Activated CD4-positive, alpha-beta T cell treated with anti-CD3 and anti-CD28 coated beads, Interleukin-2, amount 10 ng/mL, durations not matched to agents 7 days and 5 days (primary cell): ENCODE data around the gene FRK. TPM values are rescaled to one million over a fixed set of nuclear protein-coding genes. Genes with fewer than 3 reads are reported as not detected.

Source experiments
- CTCF ChIA-PET: fragments of 350-600 bp; sonication (Branson Sonifier 250); formaldehyde crosslinking; loops from one replicate; lab custom pipeline; 2021; ENCODE audit warnings: antibody characterized with exemption; lab: Charles Lee
- POLR2A ChIA-PET: fragments of 350-600 bp; sonication (Branson Sonifier 250); formaldehyde crosslinking; loops from one replicate; lab custom pipeline; 2021; ENCODE audit warnings: antibody characterized with exemption; lab: Charles Lee
- DNase-seq: peaks from one replicate; pipeline ENCODE4 v3.0.0-alpha.2; 2020
- H3K27ac Mint-ChIP-seq: one replicate; pipeline ENCODE4 v1.8.0; 2021; ENCODE audit warnings: mild to moderate bottlenecking, moderate library complexity, mixed read lengths
- H3K27me3 Mint-ChIP-seq: one replicate; pipeline ENCODE4 v1.8.0; 2021; ENCODE audit warnings: mixed read lengths
- H3K36me3 Mint-ChIP-seq: one replicate; pipeline ENCODE4 v1.8.0; 2021; ENCODE audit warnings: low read depth, mixed read lengths
- H3K4me1 Mint-ChIP-seq: one replicate; pipeline ENCODE4 v1.8.0; 2021; ENCODE audit warnings: mixed read lengths
- H3K4me3 Mint-ChIP-seq: one replicate; pipeline ENCODE4 v1.8.0; 2021; ENCODE audit warnings: mild to moderate bottlenecking, moderate library complexity, mixed read lengths
- H3K9me3 Mint-ChIP-seq: one replicate; pipeline ENCODE4 v1.8.0; 2021; ENCODE audit warnings: mixed read lengths
- total RNA-seq, 2 experiments: library from RNA; stranded (reverse); gene quantifications; one replicate each; pipeline ENCODE4 v1.2.3, GENCODE V29; 2021

The FRK gene, protein sequence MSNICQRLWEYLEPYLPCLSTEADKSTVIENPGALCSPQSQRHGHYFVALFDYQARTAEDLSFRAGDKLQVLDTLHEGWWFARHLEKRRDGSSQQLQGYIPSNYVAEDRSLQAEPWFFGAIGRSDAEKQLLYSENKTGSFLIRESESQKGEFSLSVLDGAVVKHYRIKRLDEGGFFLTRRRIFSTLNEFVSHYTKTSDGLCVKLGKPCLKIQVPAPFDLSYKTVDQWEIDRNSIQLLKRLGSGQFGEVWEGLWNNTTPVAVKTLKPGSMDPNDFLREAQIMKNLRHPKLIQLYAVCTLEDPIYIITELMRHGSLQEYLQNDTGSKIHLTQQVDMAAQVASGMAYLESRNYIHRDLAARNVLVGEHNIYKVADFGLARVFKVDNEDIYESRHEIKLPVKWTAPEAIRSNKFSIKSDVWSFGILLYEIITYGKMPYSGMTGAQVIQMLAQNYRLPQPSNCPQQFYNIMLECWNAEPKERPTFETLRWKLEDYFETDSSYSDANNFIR
- under 1 TPM; 0.02 TPM for total RNA-seq

DNA sequence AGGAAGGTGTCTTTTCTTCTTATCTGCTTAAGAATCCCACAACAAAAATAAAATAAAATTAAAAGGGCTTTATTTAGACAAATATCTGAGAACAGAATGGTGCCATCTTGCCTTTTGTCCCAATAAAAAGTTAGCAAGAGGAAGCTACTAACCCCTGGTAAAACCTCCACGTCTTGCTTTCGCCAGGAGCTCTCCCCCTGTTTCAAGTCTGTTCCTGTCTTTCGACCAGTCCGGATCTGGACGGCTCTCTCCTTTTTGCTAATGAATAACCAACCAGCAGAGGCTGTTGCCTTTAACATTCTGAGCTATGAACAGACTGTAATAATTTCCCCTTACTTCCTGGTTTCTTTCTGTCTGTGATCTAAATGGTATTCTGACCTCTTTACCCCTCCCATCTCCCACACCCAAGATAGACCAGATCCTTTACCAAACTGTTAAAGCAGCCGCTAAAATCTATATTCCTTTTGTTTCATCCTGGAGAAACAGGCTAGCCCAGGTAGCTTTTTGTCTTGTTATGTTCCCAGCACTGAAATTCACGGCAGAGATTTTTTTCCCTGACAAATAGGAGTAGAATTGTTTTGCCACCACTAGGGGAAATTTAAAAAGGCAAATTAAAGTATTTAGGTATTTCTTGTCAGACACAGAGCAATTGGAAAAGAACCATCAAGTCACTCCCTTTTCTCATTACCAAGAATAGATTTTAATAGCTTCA lies at the start of gene FRK:
Gene FRK (minus strand): TSS at position 320 of the 712 bp plus-strand sequence. CDS start 580 bp downstream, outside the sequence.
- no peak within 1 kb of the TSS for H3K27ac Mint-ChIP-seq
- POLR2A ChIA-PET: no interaction called here

GRCh38 chr6:116108836-116109235 lies 48.1 kb upstream of the FRK start:
- H3K4me3 Mint-ChIP-seq: no peak overlapping the region
- ChIA-PET CTCF (interaction anchor here (0.9 kb wide), 1 partner anchor 9 kb away, joined by 3 read pairs; no protein-coding TSS in a partner anchor), POLR2A (no interaction called here)
- peaks cover 24% of the 10 kb centered on the region for H3K36me3 Mint-ChIP-seq
- no peak overlapping the region for H3K27ac Mint-ChIP-seq
- no peak for DNase-seq
- no peaks in the 10 kb centered on the region for H3K9me3 Mint-ChIP-seq
- no peaks in the 10 kb centered on the region for H3K27me3 Mint-ChIP-seq
- H3K4me1 Mint-ChIP-seq: peaks cover 12% of the 10 kb centered on the region

More for the DNA sequence above, at the start of gene FRK:
- DNase-seq: no peak
- Mint-ChIP-seq H3K36me3 (no peaks in the 10 kb centered on the region), H3K4me1 (no peaks in the 10 kb centered on the region), H3K4me3 (no peak within 1 kb of the TSS), H3K9me3 (no peaks in the 10 kb centered on the region), H3K27me3 (peaks cover 9% of the 10 kb centered on the region)
- CTCF ChIA-PET: no interaction called here

- Mint-ChIP-seq H3K4me1 (peaks cover 35% of the 10 kb centered on the region), H3K4me3 (no peak overlapping the region), H3K27ac (no peak overlapping the region), H3K9me3 (no peaks in the 10 kb centered on the region), H3K27me3 (no peaks in the 10 kb centered on the region), H3K36me3 (peaks cover 25% of the 10 kb centered on the region)
- CTCF ChIA-PET: interaction anchor here (1.1 kb wide), 1 partner anchor 12 kb away, joined by 3 read pairs; no protein-coding TSS in a partner anchor
- POLR2A ChIA-PET: no interaction called here
- no peak for DNase-seq
Observed at GRCh38 chr6:116106146-116106545, 45.5 kb upstream of the FRK start.

- Mint-ChIP-seq H3K9me3 (no peaks in the 10 kb centered on the region), H3K4me1 (peaks cover 37% of the 10 kb centered on the region), H3K27ac (no peak overlapping the region), H3K4me3 (no peak overlapping the region), H3K27me3 (no peaks in the 10 kb centered on the region), H3K36me3 (peaks cover 18% of the 10 kb centered on the region)
- CTCF ChIA-PET: no interaction called here
- DNase-seq: no peak
- POLR2A ChIA-PET: no interaction called here
Observed at GRCh38 chr6:116105247-116105646, 44.6 kb upstream of the FRK start.

DNA sequence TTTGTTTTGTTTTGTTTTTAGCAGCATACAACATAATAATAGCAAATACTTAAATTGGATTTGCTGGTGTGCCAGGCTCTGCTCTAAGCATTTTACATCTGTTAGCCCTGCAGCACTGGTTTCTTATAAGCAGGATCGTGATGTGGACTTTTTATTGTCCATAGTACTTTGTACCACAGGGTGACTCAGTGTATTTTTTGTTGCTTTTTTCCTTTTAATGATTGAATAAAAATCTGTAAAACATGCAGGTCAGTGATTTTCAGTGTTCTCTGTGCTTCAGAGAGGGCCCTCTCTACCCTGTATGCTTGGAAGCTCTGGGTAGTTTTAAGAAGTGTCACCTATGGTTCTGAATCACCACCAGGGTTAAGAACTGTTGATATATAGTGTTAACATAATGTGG lies 43.9 kb upstream of the FRK start:
- ChIA-PET POLR2A (interaction anchor here (0.6 kb wide), 1 partner anchor 19 kb away, joined by 6 read pairs; no protein-coding TSS in a partner anchor), CTCF (no interaction called here)
- Mint-ChIP-seq H3K4me1 (peaks cover 43% of the 10 kb centered on the region), H3K9me3 (no peaks in the 10 kb centered on the region), H3K36me3 (peaks cover 18% of the 10 kb centered on the region), H3K27ac (no peak overlapping the region), H3K27me3 (no peaks in the 10 kb centered on the region), H3K4me3 (no peak overlapping the region)
- DNase-seq: no peak

- peaks cover 50% of the 10 kb centered on the region for H3K4me1 Mint-ChIP-seq
- H3K4me3 Mint-ChIP-seq: no peak overlapping the region
- CTCF ChIA-PET: interaction anchor here (1.0 to 1.2 kb wide), 2 partner anchors 9 to 14 kb away, joined by 3 to 6 read pairs; no protein-coding TSS in a partner anchor
- H3K27ac Mint-ChIP-seq: no peak overlapping the region
- DNase-seq: no peak
- no peaks in the 10 kb centered on the region for H3K9me3 Mint-ChIP-seq
- POLR2A ChIA-PET: no interaction called here
- H3K36me3 Mint-ChIP-seq: peaks cover 9% of the 10 kb centered on the region
- H3K27me3 Mint-ChIP-seq: peaks cover 4% of the 10 kb centered on the region
Observed at GRCh38 chr6:116102873-116103272, 42.2 kb upstream of the FRK start.

DNA sequence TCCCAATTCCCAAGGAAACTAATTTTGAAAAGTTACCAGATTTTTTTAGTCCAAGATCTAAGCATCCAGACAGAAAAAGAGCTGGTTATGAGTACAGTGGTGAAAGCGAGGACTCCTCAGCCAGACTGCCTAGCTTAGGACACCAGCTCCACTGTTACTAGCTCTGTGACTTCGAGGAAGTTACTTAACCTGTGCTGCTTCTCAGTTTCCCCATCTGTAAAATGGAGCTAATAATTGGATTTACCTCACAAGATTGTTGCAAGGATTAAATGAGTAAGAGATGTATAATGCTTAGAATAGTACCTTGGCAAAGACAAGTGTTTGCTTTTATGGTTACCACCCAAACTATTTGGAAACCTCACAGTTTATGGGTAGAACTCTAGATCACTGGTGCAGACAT lies 41.1 kb upstream of the FRK start:
- CTCF ChIA-PET: interaction anchor here (0.8 to 1.6 kb wide), 5 partner anchors 10 to 89 kb away, joined by 3 to 6 read pairs (median 4); no protein-coding TSS in a partner anchor
- H3K27me3 Mint-ChIP-seq: peaks cover 4% of the 10 kb centered on the region
- peaks cover 50% of the 10 kb centered on the region for H3K4me1 Mint-ChIP-seq
- H3K36me3 Mint-ChIP-seq: peaks cover 9% of the 10 kb centered on the region
- peak overlapping the region; percentile 83 for H3K4me3 Mint-ChIP-seq
- POLR2A ChIA-PET: no interaction called here
- DNase-seq: no peak
- H3K9me3 Mint-ChIP-seq: peaks cover under 1% of the 10 kb centered on the region
- peak overlapping the region; percentile 88 for H3K27ac Mint-ChIP-seq

- peaks cover 50% of the 10 kb centered on the region for H3K4me1 Mint-ChIP-seq
- no peak for DNase-seq
- POLR2A ChIA-PET: no interaction called here
Observed at GRCh38 chr6:116101302-116101718, 40.6 kb upstream of the FRK start.

DNA sequence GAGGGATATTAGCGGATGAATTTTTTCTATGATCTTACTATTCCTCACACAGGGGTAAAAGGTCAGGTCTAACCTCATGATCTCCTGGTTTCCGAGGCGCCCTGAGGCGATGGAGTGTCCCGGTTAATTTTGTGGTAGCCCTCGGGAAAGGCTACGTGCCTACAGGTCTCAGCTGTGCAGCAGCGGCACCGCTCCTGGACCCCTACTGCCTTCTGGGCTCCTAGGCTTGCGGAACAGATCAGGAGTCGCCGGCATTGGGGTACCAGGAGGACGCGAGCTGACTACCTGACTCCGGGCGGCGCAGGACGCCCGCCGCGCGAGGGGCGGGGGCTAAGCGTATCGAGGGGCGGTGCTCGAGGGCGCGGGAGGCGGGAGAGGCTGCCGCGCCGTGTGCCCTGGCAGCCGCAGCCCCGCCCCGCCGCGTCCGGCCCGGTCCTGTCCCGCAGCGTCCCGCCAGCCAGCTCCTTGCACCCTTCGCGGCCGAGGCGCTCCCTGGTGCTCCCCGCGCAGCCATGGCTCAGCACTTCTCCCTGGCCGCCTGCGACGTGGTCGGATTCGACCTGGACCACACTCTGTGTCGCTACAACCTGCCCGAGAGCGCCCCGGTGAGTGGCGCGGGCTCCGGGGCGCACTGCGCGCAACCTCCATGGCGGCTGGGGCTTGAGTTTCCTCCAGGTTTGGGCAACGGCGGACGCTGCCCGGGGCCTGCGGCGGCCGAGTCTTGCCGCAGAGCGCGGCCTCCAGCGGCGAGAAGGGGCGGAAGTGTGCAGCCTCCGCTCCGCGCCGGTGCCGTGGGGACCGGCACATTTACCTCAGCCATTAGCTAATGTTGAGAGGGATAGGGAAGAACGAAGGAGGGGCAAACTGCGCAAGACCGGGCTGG lies 40.0 kb upstream of the FRK start, which contains the start of gene NT5DC1:
Gene NT5DC1 (plus strand): TSS at position 435 of the 883 bp plus-strand sequence. CDS start 78 bp downstream, at position 513.
- CTCF ChIA-PET: interaction anchor here (1.2 to 1.6 kb wide), 5 partner anchors 11 to 90 kb away, joined by 3 to 5 read pairs (median 4); no protein-coding TSS in a partner anchor
- Mint-ChIP-seq H3K9me3 (peaks cover 11% of the 10 kb centered on the region), H3K27ac (peak within 1 kb of the TSS; percentile 88), H3K36me3 (peaks cover 9% of the 10 kb centered on the region), H3K4me1 (peaks cover 44% of the 10 kb centered on the region), H3K4me3 (peak within 1 kb of the TSS; percentile 83), H3K27me3 (peaks cover 4% of the 10 kb centered on the region)
- POLR2A ChIA-PET: no interaction called here
- DNase-seq: peak; percentile 86

More at GRCh38 chr6:116101302-116101718, 40.6 kb upstream of the FRK start:
- Mint-ChIP-seq H3K36me3 (peaks cover 9% of the 10 kb centered on the region), H3K9me3 (peaks cover 5% of the 10 kb centered on the region), H3K27me3 (peaks cover 4% of the 10 kb centered on the region), H3K27ac (peak overlapping the region; percentile 88), H3K4me3 (peak overlapping the region; percentile 83)
- CTCF ChIA-PET: interaction anchor here (0.8 to 1.6 kb wide), 6 partner anchors 11 to 90 kb away, joined by 3 to 5 read pairs (median 4); no protein-coding TSS in a partner anchor

DNA sequence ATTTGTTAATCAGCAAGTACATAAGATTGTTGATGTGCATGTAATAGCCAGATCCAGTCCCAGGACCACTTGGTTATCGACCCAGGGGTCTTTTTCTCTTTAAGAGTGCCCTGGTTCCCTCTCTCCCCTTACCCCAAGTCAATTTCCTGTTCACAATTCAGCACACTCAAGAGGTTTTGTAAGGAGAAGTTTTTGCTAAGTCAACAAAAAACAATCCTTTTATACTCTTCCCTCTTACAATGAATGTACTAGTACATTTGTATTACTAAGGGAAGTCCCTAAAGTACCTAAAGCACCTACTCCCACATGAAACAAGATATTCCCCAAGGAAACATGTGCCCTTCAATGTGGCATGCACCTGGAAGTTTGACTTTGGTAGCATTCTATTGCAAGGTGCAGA lies 38.3 kb upstream of the FRK start:
- DNase-seq: no peak
- ChIA-PET CTCF (interaction anchor here (0.6 kb wide), 1 partner anchor 134 kb away, joined by 6 read pairs; no protein-coding TSS in a partner anchor), POLR2A (no interaction called here)
- Mint-ChIP-seq H3K4me3 (peak overlapping the region; percentile 83), H3K27me3 (peaks cover 4% of the 10 kb centered on the region), H3K27ac (no peak overlapping the region), H3K36me3 (peaks cover 5% of the 10 kb centered on the region), H3K4me1 (peaks cover 38% of the 10 kb centered on the region), H3K9me3 (peaks cover 15% of the 10 kb centered on the region)

DNA sequence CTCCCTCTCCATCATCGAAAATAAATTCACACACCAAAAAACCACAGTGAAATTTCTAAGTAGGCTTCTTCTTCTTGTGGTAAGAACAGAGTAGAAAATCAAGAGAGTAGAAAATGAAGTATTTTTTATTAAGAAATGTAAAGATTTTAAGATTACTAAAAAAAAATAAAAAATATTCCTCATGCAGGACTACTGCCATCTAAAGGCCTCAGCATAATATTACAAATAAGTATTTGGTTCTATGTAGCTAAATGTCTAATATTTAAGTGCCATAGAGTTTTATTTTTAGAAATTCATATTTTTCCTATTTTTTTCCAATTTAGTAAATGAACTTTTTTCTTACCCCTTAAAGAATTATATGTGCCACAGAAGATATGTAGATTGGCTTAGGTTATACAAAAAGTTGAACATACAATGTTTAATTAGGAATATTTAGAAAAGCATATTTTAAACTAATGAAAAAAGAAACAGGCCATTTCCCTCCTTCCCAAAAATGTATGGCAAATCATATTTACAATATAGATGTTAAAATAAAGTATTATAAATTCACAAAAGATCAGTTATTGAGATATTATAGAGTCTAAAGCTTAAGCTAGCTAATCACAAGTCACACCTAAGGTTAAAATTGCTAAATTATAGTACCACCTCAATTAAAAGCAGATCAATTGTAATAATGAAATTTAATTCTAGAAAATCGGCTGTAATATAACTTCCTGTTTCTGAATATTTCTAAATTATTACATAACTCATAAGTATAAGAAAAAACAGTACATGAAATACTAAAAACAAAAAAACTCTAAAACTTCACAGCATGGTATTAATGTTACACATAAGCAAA lies 36.5 kb upstream of the FRK start:
- Mint-ChIP-seq H3K9me3 (peaks cover 15% of the 10 kb centered on the region), H3K27me3 (peaks cover 4% of the 10 kb centered on the region), H3K4me3 (no peak overlapping the region), H3K36me3 (no peaks in the 10 kb centered on the region), H3K4me1 (peaks cover 25% of the 10 kb centered on the region), H3K27ac (no peak overlapping the region)
- CTCF ChIA-PET: interaction anchor here (0.6 to 1.3 kb wide), 2 partner anchors 9 to 59 kb away, joined by 3 read pairs; no protein-coding TSS in a partner anchor
- POLR2A ChIA-PET: no interaction called here
- DNase-seq: no peak
